GM12878 (cell line): Measurements from ENCODE around the gene GLB1L2. TPM values are rescaled to one million over a fixed set of nuclear protein-coding genes. Genes with fewer than 3 reads are reported as not detected.

ENCODE experiments used
- ATAC-seq: fragments of 200-7000 bp; cut with Tn5 transposase; 3 replicates; pipeline ENCODE4 v1.9.1; 2020; ENCODE audit warnings: mild to moderate bottlenecking, moderate library complexity
- BruUV-seq: library from RNA; stranded (reverse); fragments of 400-500 nt; replicated peaks from 2 replicates; lab custom pipeline; 2021; lab: Mats Ljungman, UMichigan
- CTCF ChIA-PET: fragments of 300-600 bp; sonication (Branson Sonifier 250); formaldehyde crosslinking; extraction: SDS; loops from one replicate; lab custom pipeline; 2021; ENCODE audit warnings: inconsistent platforms; lab: Yijun Ruan, JAX
- POLR2A ChIA-PET: fragments of 350-600 bp; formaldehyde crosslinking; extraction: SDS; loops from one replicate; lab custom pipeline; 2021; ENCODE audit warnings: inconsistent platforms; lab: Charles Lee
- RAD21 ChIA-PET: fragments of 300-600 bp; sonication (Branson Sonifier 250); formaldehyde crosslinking; loops from one replicate; lab custom pipeline; 2023; ENCODE audit warnings: antibody characterized with exemption; ENCODE audit not compliant: unreplicated experiment; lab: Charles Lee
- SMC1A ChIA-PET: fragments of 300-600 bp; sonication (Branson Sonifier 250); formaldehyde crosslinking; loops from one replicate; lab custom pipeline; 2023; ENCODE audit not compliant: unreplicated experiment, uncharacterized antibody; lab: Charles Lee
- DNase-seq: peaks from one replicate; pipeline ENCODE4 v3.0.0-alpha.2; 2011; ENCODE audit warnings: low read depth, low spot score
- FAIRE-seq: peaks from 3 replicates; lab custom pipeline; 2011; peaks lifted over from hg19 to GRCh38; lab: Jason Lieb, UNC
- H2AFZ ChIP-seq: 2 replicates; pipeline ENCODE4 v1.6.0; 2011; ENCODE audit warnings: low read depth, low read length, control low read depth; ENCODE audit not compliant: control insufficient read depth
- H3K27ac ChIP-seq: 2 replicates; pipeline ENCODE4 v1.5.1; 2011; ENCODE audit warnings: control low read depth; ENCODE audit not compliant: control insufficient read depth, insufficient read depth
- H3K27me3 ChIP-seq, 2 experiments: replicated peaks in 1 of 2; 2 replicates each; pipeline versions ENCODE4 v1.6.0 to v1.6.1; 2011; ENCODE audit warnings: low read length in 1 of 2; ENCODE audit not compliant: control insufficient read depth in 2 of 2, insufficient read depth in 2 of 2
- H3K36me3 ChIP-seq, 2 experiments: 2 replicates each; pipeline ENCODE4 v1.5.1; 2011; ENCODE audit warnings: low read length in 1 of 2; ENCODE audit not compliant: control insufficient read depth in 2 of 2, insufficient read depth in 2 of 2
- H3K4me1 ChIP-seq: 2 replicates; pipeline ENCODE4 v1.6.1; 2011; ENCODE audit warnings: mild to moderate bottlenecking, low read length, moderate library complexity, mixed read lengths; ENCODE audit not compliant: control insufficient read depth, insufficient read depth
- H3K4me2 ChIP-seq: 2 replicates; pipeline ENCODE4 v1.6.0; 2011; ENCODE audit warnings: control low read depth; ENCODE audit not compliant: control insufficient read depth, insufficient read depth
- H3K4me3 ChIP-seq: fragments of 200-600 bp; sonication (generic); 2 replicates; pipeline ENCODE4 v1.5.1; 2016
- H3K79me2 ChIP-seq: 2 replicates; pipeline ENCODE4 v1.6.0; 2011; ENCODE audit warnings: low read length; ENCODE audit not compliant: control insufficient read depth, insufficient read depth
- H3K9ac ChIP-seq: 2 replicates; pipeline ENCODE4 v1.8.0; 2011; ENCODE audit warnings: low read length, control low read depth, mixed read lengths; ENCODE audit not compliant: control insufficient read depth, insufficient read depth
- H3K9me3 ChIP-seq: replicated peaks from 3 replicates; pipeline ENCODE4 v1.5.1; 2011; ENCODE audit warnings: mild to moderate bottlenecking, low read length; ENCODE audit not compliant: control insufficient read depth, insufficient read depth
- H4K20me1 ChIP-seq: 2 replicates; pipeline ENCODE4 v1.6.0; 2011; ENCODE audit not compliant: control insufficient read depth, insufficient read depth
- ATF3 ChIP-seq: IDR thresholded peaks from 2 replicates; pipeline ENCODE4 v1.6.1; 2011; ENCODE audit warnings: low read depth, mild to moderate bottlenecking, low read length, moderate library complexity, borderline replicate concordance; ENCODE audit errors: extremely low read depth
- BACH1 ChIP-seq: fragments of 450-650 bp; IDR thresholded peaks from 2 replicates; pipeline ENCODE4 v1.6.1; 2017; ENCODE audit warnings: mild to moderate bottlenecking, borderline replicate concordance
- BCL11A ChIP-seq: IDR thresholded peaks from 2 replicates; pipeline ENCODE4 v1.6.1; 2011; ENCODE audit warnings: low read depth, low read length
- CBX3 ChIP-seq: fragments of 200-600 bp; sonication (generic); IDR thresholded peaks from 2 replicates; pipeline ENCODE4 v1.6.1; 2016; ENCODE audit warnings: low read depth, borderline replicate concordance
- EED ChIP-seq: sonication (generic); IDR thresholded peaks from 2 replicates; pipeline ENCODE4 v1.6.1; 2016; ENCODE audit warnings: antibody characterized with exemption, low read depth
- HDAC2 ChIP-seq: fragments of 200-600 bp; sonication (generic); IDR thresholded peaks from 2 replicates; pipeline ENCODE4 v1.6.1; 2017
- IRF3 ChIP-seq: fragments of 450-650 bp; IDR thresholded peaks from 2 replicates; pipeline ENCODE4 v1.6.1; 2014; ENCODE audit warnings: mild to moderate bottlenecking
- NFIC ChIP-seq: IDR thresholded peaks from 2 replicates; pipeline ENCODE4 v1.6.1; 2012; ENCODE audit warnings: low read depth, mild to moderate bottlenecking, inconsistent platforms, low read length, moderate library complexity
- PML ChIP-seq: IDR thresholded peaks from 2 replicates; pipeline ENCODE4 v1.6.1; 2012; ENCODE audit warnings: low read length, inconsistent platforms
- REST ChIP-seq: IDR thresholded peaks from 2 replicates; pipeline ENCODE4 v1.6.1; 2012; ENCODE audit warnings: mild to moderate bottlenecking, low read depth, low read length
- SKIL ChIP-seq: fragments of 450-650 bp; IDR thresholded peaks from 2 replicates; pipeline ENCODE4 v1.6.1; 2017; ENCODE audit warnings: mild to moderate bottlenecking, low read depth, inconsistent platforms; ENCODE audit not compliant: poor library complexity, severe bottlenecking
- SPI1 ChIP-seq: IDR thresholded peaks from 2 replicates; pipeline ENCODE4 v1.6.1; 2011; ENCODE audit warnings: low read depth, mild to moderate bottlenecking, low read length, moderate library complexity, borderline replicate concordance; ENCODE audit not compliant: insufficient read depth
- WGBS: methylation state at CpG from one replicate; pipeline ENCODE4 v1.1.6; 2016; ENCODE audit warnings: low lambda C conversion rate; ENCODE audit not compliant: insufficient replicate concordance, insufficient coverage; ENCODE audit errors: missing lambda C conversion rate; 5-methylcytosine and 5-hydroxymethylcytosine counted together
- in situ Hi-C: fragments of 300-500 bp; cut with MboI; formaldehyde crosslinking; loops from 9 replicates; pipeline ENCODE4 v1.14.3; 2018; ENCODE audit warnings: mixed read lengths
- intact Hi-C: fragments of 100-400 bp; cut with micrococcal nuclease; formaldehyde crosslinking; loops from one replicate; pipeline ENCODE4 v1.14.2; 2022; ENCODE audit not compliant: unreplicated experiment
- polyA plus RNA-seq, 11 experiments: library from polyadenylated mRNA; depleted of rRNA in 4 of 11; unstranded in 6 of 11; stranded (reverse) in 5 of 11; fragments of >200 nt; fragmentation: Nextera tagmentation in 4 of 11; fragmentation: Illumina TruSeq in 1 of 11; extraction: Ambion mirVana in 4 of 11; extraction: Trizol in 1 of 11; gene quantifications; 1 replicate in 1 of 11; 2 replicates in 10 of 11; pipeline versions ENCODE4 v1.2.1 to v1.2.3, GENCODE V29; 2011 to 2016; ENCODE audit warnings: inconsistent platforms in 2 of 11, missing spikeins in 2 of 11, low read depth in 1 of 11
- total RNA-seq, 4 experiments: library from RNA; depleted of rRNA in 3 of 4; stranded (reverse); fragments of >200 nt in 3 of 4; fragmentation: Illumina TruSeq in 1 of 4; extraction: Trizol in 1 of 4; gene quantifications; 2 replicates each; pipeline versions ENCODE4 v1.2.1 to v1.2.3, GENCODE V29; 2013 to 2021
- TF ChIP-seq, protein P1 (sequence below): fragments of 450-650 bp; IDR thresholded peaks from 2 replicates; pipeline ENCODE4 v1.6.1; 2017; ENCODE audit warnings: low read depth, mild to moderate bottlenecking, moderate library complexity

Gene GLB1L2
- total and polyA plus RNA-seq, 10 of the 15 experiments (the other 5 are each of a cell fraction or from before 2014, with no cell fraction given): 0.04 to 0.85 (median 0.49) TPM

DNA sequence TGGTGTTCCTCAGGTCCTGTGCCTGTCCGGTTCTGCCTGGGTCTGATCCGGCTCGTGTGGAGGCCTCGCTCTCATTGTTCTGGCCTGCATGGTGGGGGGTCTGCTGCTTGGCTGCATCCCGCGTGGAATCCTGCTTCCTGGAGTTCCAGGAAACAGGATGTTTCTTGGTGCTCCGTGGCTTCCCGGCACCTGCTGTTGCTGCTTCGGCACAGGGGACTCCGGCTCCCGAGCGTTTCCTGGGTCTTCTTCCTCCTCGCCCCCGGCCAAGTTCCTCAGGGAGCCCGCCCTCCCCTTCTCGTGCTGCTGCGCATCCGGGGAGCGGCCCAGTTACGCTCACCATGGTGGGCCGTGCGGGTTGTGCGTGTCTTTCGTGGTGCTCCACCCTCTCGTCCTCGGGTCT is 29.9 kb downstream of the GLB1L2 start:
- no peak for TF ChIP-seq PML
- no peak for TF ChIP-seq SKIL
- no peak for TF ChIP-seq IRF3
- no peak for TF ChIP-seq SPI1
- no peak for TF ChIP-seq BCL11A
- no peak for TF ChIP-seq NFIC
- no peak for TF ChIP-seq BACH1
- TF ChIP-seq, protein P1, sequence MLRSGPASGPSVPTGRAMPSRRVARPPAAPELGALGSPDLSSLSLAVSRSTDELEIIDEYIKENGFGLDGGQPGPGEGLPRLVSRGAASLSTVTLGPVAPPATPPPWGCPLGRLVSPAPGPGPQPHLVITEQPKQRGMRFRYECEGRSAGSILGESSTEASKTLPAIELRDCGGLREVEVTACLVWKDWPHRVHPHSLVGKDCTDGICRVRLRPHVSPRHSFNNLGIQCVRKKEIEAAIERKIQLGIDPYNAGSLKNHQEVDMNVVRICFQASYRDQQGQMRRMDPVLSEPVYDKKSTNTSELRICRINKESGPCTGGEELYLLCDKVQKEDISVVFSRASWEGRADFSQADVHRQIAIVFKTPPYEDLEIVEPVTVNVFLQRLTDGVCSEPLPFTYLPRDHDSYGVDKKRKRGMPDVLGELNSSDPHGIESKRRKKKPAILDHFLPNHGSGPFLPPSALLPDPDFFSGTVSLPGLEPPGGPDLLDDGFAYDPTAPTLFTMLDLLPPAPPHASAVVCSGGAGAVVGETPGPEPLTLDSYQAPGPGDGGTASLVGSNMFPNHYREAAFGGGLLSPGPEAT: no peak
- no peak for TF ChIP-seq REST
- TF ChIP-seq CBX3: no peak
- no peak for TF ChIP-seq ATF3
- no peak for TF ChIP-seq EED
- TF ChIP-seq HDAC2: no peak
- TF ChIP-seq, all 136 proteins: peak for 0

More for the DNA sequence above, 29.9 kb downstream of the GLB1L2 start:
- H4K20me1 ChIP-seq: no peaks in the 10 kb centered on the region
- RAD21 ChIA-PET: no interaction called here
- WGBS: 70% methylated on average over 26 of the region's 26 CpGs
- FAIRE-seq (no peak), DNase-seq (no peak), ATAC-seq (no peak)
- no peaks in the 10 kb centered on the region for H3K4me1 ChIP-seq
- H3K9ac ChIP-seq: no peak overlapping the region
- no peak overlapping the region for H3K4me3 ChIP-seq
- intact Hi-C loops (loop anchor here (5.0 kb wide), 1 partner anchor 506 kb away; no protein-coding TSS in a partner anchor), in situ Hi-C loops (no loop called here)
- no peaks in the 10 kb centered on the region for H3K36me3 ChIP-seq
- no peaks in the 10 kb centered on the region for H3K9me3 ChIP-seq
- no TSS peak for BruUV-seq
- POLR2A ChIA-PET: no interaction called here
- H3K79me2 ChIP-seq: no peaks in the 10 kb centered on the region
- no peak overlapping the region for H3K27ac ChIP-seq
- H3K27me3 ChIP-seq: no peaks in the 10 kb centered on the region; a peak in 1 of 4 replicates
- no peak overlapping the region for H2AFZ ChIP-seq
- SMC1A ChIA-PET: no interaction called here
- H3K4me2 ChIP-seq: no peak overlapping the region
- CTCF ChIA-PET: no interaction called here
